ENCODE data around the gene HSPB8.

Gene HSPB8

GRCh38 chr12:119158402-119158801 is 20.3 kb upstream of the HSPB8 start:
- no peaks in the 10 kb centered on the region for H3K36me3 ChIP-seq (ENCODE audit: insufficient read depth, low read length)
- no peak overlapping the region for H3K27ac ChIP-seq (ENCODE audit: low read depth, low read length, poor library complexity, severe bottlenecking)
- TF ChIP-seq EZH2 (IDR thresholded peaks at IDR 0.05; ENCODE audit: borderline replicate concordance, low read length), result no peak
- TF ChIP-seq, protein P1, sequence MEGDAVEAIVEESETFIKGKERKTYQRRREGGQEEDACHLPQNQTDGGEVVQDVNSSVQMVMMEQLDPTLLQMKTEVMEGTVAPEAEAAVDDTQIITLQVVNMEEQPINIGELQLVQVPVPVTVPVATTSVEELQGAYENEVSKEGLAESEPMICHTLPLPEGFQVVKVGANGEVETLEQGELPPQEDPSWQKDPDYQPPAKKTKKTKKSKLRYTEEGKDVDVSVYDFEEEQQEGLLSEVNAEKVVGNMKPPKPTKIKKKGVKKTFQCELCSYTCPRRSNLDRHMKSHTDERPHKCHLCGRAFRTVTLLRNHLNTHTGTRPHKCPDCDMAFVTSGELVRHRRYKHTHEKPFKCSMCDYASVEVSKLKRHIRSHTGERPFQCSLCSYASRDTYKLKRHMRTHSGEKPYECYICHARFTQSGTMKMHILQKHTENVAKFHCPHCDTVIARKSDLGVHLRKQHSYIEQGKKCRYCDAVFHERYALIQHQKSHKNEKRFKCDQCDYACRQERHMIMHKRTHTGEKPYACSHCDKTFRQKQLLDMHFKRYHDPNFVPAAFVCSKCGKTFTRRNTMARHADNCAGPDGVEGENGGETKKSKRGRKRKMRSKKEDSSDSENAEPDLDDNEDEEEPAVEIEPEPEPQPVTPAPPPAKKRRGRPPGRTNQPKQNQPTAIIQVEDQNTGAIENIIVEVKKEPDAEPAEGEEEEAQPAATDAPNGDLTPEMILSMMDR (IDR thresholded peaks at IDR 0.05; ENCODE audit: low read length), result no peak
- no peaks in the 10 kb centered on the region for H3F3A ChIP-seq (ENCODE audit: insufficient read depth, low read length)
- H3K4me1 ChIP-seq (ENCODE audit: insufficient read depth, low read length, severe bottlenecking), result no peaks in the 10 kb centered on the region
- H2AFZ ChIP-seq (ENCODE audit: low read length), result no peak overlapping the region
- H3K9me3 ChIP-seq (ENCODE audit: low read length), result no peaks in the 10 kb centered on the region
- H3K79me2 ChIP-seq (ENCODE audit: insufficient read depth, low read length), result no peaks in the 10 kb centered on the region
- H3K27me3 ChIP-seq (ENCODE audit: insufficient read depth, low read length), result no peaks in the 10 kb centered on the region
- H3K9me2 ChIP-seq (ENCODE audit: low read depth, low read length), result no peaks in the 10 kb centered on the region
- no peak overlapping the region for H3K9ac ChIP-seq (ENCODE audit: low read length)
- no peak overlapping the region for H3K4me2 ChIP-seq (ENCODE audit: low read length)
- no peak overlapping the region for H3K4me3 ChIP-seq (ENCODE audit: low read depth, low read length, poor library complexity, severe bottlenecking)
- no peaks in the 10 kb centered on the region for H4K20me1 ChIP-seq (ENCODE audit: insufficient read depth, low read length)

GRCh38 chr12:119159844-119160243 is 18.9 kb upstream of the HSPB8 start:
- H4K20me1 ChIP-seq (ENCODE audit: insufficient read depth, low read length), result no peaks in the 10 kb centered on the region
- H3K4me2 ChIP-seq (ENCODE audit: low read length), result no peak overlapping the region
- no peaks in the 10 kb centered on the region for H3K79me2 ChIP-seq (ENCODE audit: insufficient read depth, low read length)
- no peaks in the 10 kb centered on the region for H3K9me3 ChIP-seq (ENCODE audit: low read length)
- H3K9ac ChIP-seq (ENCODE audit: low read length), result no peak overlapping the region
- no peaks in the 10 kb centered on the region for H3F3A ChIP-seq (ENCODE audit: insufficient read depth, low read length)
- H3K9me2 ChIP-seq (ENCODE audit: low read depth, low read length), result no peaks in the 10 kb centered on the region
- no peak overlapping the region for H3K27ac ChIP-seq (ENCODE audit: low read depth, low read length, poor library complexity, severe bottlenecking)
- TF ChIP-seq, protein P1 (IDR thresholded peaks at IDR 0.05; ENCODE audit: low read length), result no peak
- no peak for TF ChIP-seq EZH2 (IDR thresholded peaks at IDR 0.05; ENCODE audit: borderline replicate concordance, low read length)
- H3K4me3 ChIP-seq (ENCODE audit: low read depth, low read length, poor library complexity, severe bottlenecking), result no peak overlapping the region
- H3K36me3 ChIP-seq (ENCODE audit: insufficient read depth, low read length), result no peaks in the 10 kb centered on the region
- H3K27me3 ChIP-seq (ENCODE audit: insufficient read depth, low read length), result no peaks in the 10 kb centered on the region
- H2AFZ ChIP-seq (ENCODE audit: low read length), result no peak overlapping the region
- no peaks in the 10 kb centered on the region for H3K4me1 ChIP-seq (ENCODE audit: insufficient read depth, low read length, severe bottlenecking)

DNA sequence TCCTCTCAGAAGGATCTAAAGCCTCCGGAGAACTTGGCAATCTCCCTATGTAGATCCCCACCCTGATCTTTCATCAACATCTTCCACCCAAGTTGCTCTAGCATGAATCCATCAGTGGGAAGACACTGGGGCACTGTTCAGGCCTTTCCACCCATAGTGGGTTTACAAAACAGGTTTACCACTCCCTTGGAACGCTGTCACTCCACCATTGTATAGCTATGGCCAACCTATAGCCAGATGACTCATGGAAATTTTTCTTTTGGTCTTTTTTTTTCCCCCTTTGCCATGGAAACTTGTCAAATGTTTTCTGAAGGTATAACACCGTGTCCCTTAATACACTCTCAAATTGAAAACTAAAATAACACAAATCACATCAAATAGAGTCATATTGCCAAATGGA is 10.8 kb upstream of the HSPB8 start:
- Histone ChIP-seq H3F3A (ENCODE audit: insufficient read depth, low read length) (no peaks in the 10 kb centered on the region), H3K4me3 (ENCODE audit: low read depth, low read length, poor library complexity, severe bottlenecking) (no peak overlapping the region), H3K9ac (ENCODE audit: low read length) (no peak overlapping the region), H4K20me1 (ENCODE audit: insufficient read depth, low read length) (no peaks in the 10 kb centered on the region), H3K27me3 (ENCODE audit: insufficient read depth, low read length) (no peaks in the 10 kb centered on the region), H3K79me2 (ENCODE audit: insufficient read depth, low read length) (no peaks in the 10 kb centered on the region), H3K4me1 (ENCODE audit: insufficient read depth, low read length, severe bottlenecking) (no peaks in the 10 kb centered on the region), H3K9me2 (ENCODE audit: low read depth, low read length) (no peaks in the 10 kb centered on the region), H3K27ac (ENCODE audit: low read depth, low read length, poor library complexity, severe bottlenecking) (no peak overlapping the region), H3K4me2 (ENCODE audit: low read length) (no peak overlapping the region), H3K9me3 (ENCODE audit: low read length) (no peaks in the 10 kb centered on the region), H2AFZ (ENCODE audit: low read length) (no peak overlapping the region), H3K36me3 (ENCODE audit: insufficient read depth, low read length) (no peaks in the 10 kb centered on the region)
- TF ChIP-seq, protein P1 (IDR thresholded peaks at IDR 0.05; ENCODE audit: low read length), result no peak
- TF ChIP-seq EZH2 (IDR thresholded peaks at IDR 0.05; ENCODE audit: borderline replicate concordance, low read length), result no peak
